PC-3 (cell line): Measurements from ENCODE around the gene PLEKHG2. TPM values are rescaled to one million over a fixed set of nuclear protein-coding genes. Genes with fewer than 3 reads are reported as not detected.

Experiments
- ATAC-seq: fragments of 200-7000 bp; cut with Tn5 transposase; 2 replicates; pipeline ENCODE4 v1.9.1; 2020; ENCODE audit warnings: mild to moderate bottlenecking, moderate library complexity
- BruUV-seq: library from RNA; stranded (reverse); fragments of 400-500 nt; replicated peaks from 2 replicates; lab custom pipeline; 2021; lab: Mats Ljungman, UMichigan
- CTCF ChIA-PET: fragments of 300-600 bp; sonication (Branson Sonifier 250); formaldehyde crosslinking; loops from one replicate; lab custom pipeline; 2022; ENCODE audit warnings: antibody characterized with exemption; lab: Charles Lee
- POLR2A ChIA-PET: fragments of 300-600 bp; sonication (Branson Sonifier 250); formaldehyde crosslinking; loops from one replicate; lab custom pipeline; 2022; ENCODE audit warnings: antibody characterized with exemption; ENCODE audit not compliant: unreplicated experiment; lab: Charles Lee
- DNase-seq: peaks from one replicate; pipeline ENCODE4 v3.0.0-alpha.2; 2015
- H2AFZ ChIP-seq: fragments of 300-600 bp; sonication (generic); 2 replicates; pipeline ENCODE4 v1.6.0; 2016; ENCODE audit warnings: antibody characterized with exemption, low read length
- H3F3A ChIP-seq: fragments of 300-600 bp; sonication (generic); one replicate; pipeline ENCODE4 v1.6.0; 2017; ENCODE audit warnings: antibody characterized with exemption, low read length, control low read depth, mild to moderate bottlenecking; ENCODE audit not compliant: unreplicated experiment
- H3K27ac ChIP-seq: fragments of 300-600 bp; sonication (generic); 2 replicates; pipeline ENCODE4 v1.5.1; 2016; ENCODE audit warnings: mild to moderate bottlenecking, low read length
- H3K27me3 ChIP-seq: fragments of 300-600 bp; sonication (generic); 2 replicates; pipeline ENCODE4 v1.6.1; 2016; ENCODE audit warnings: low read length, mixed read lengths
- H3K36me3 ChIP-seq: fragments of 300-600 bp; sonication (generic); 2 replicates; pipeline ENCODE4 v1.6.1; 2016; ENCODE audit warnings: low read depth, mixed run types, low read length, mixed read lengths
- H3K4me1 ChIP-seq: fragments of 300-600 bp; sonication (generic); 2 replicates; pipeline ENCODE4 v1.5.1; 2016; ENCODE audit warnings: low read length; ENCODE audit not compliant: insufficient read depth
- H3K4me2 ChIP-seq: fragments of 300-600 bp; sonication (generic); 2 replicates; pipeline ENCODE4 v1.6.0; 2016; ENCODE audit warnings: low read length
- H3K4me3 ChIP-seq: fragments of 300-600 bp; sonication (generic); 2 replicates; pipeline ENCODE4 v1.5.1; 2016; ENCODE audit warnings: mild to moderate bottlenecking, low read length, mixed read lengths
- H3K79me2 ChIP-seq: fragments of 300-600 bp; sonication (generic); 2 replicates; pipeline ENCODE4 v1.6.1; 2017; ENCODE audit warnings: low read length, mixed read lengths
- H3K9ac ChIP-seq: fragments of 300-600 bp; sonication (generic); 2 replicates; pipeline ENCODE4 v1.6.0; 2016; ENCODE audit warnings: mild to moderate bottlenecking, low read length
- H3K9me2 ChIP-seq: fragments of 300-600 bp; sonication (generic); replicated peaks from 2 replicates; pipeline ENCODE4 v1.6.1; 2016; ENCODE audit warnings: mixed run types, low read length, mixed read lengths
- H3K9me3 ChIP-seq: fragments of 300-600 bp; sonication (generic); 2 replicates; pipeline ENCODE4 v1.6.1; 2016; ENCODE audit warnings: low read length, mixed read lengths
- H4K20me1 ChIP-seq: fragments of 300-600 bp; sonication (generic); 2 replicates; pipeline ENCODE4 v1.6.1; 2016; ENCODE audit warnings: low read length, mixed read lengths
- CTCF ChIP-seq: fragments of 300-600 bp; sonication (generic); conservative IDR thresholded peaks from 2 replicates; pipeline ENCODE4 v1.5.1; 2017; ENCODE audit warnings: antibody characterized with exemption, low read depth, mild to moderate bottlenecking, low read length
- EZH2 ChIP-seq: fragments of 300-600 bp; sonication (generic); IDR thresholded peaks from one replicate; pipeline ENCODE4 v1.6.1; 2017; ENCODE audit warnings: antibody characterized with exemption, mild to moderate bottlenecking, low read length; ENCODE audit not compliant: unreplicated experiment
- EZH2phosphoT487 ChIP-seq: fragments of 300-600 bp; sonication (generic); IDR thresholded peaks from 2 replicates; pipeline ENCODE4 v1.6.1; 2018; ENCODE audit warnings: mild to moderate bottlenecking, antibody characterized with exemption, low read length, borderline replicate concordance
- intact Hi-C: fragments of 100-400 bp; cut with micrococcal nuclease; formaldehyde crosslinking; loops from 2 replicates; pipeline ENCODE4 v1.9.0; 2023
- total RNA-seq: library from RNA; depleted of rRNA; stranded (reverse); fragments of >200 nt; gene quantifications from 2 replicates; pipeline ENCODE4 v1.2.3, GENCODE V29; 2014

The PLEKHG2 gene
- total RNA-seq, 1 experiment from 2014 or later = 8.3 TPM

GRCh38 chr19:39410017-39410830 is 2.2 kb upstream of the PLEKHG2 start:
- DNase-seq (no peak), ATAC-seq (no peak)
- Histone ChIP-seq H3K9me3 (no peaks in the 10 kb centered on the region), H2AFZ (0 out of 2 replicates have a peak overlapping the region, but pooled peaks have one; percentile 38), H3K36me3 (peaks cover 9% of the 10 kb centered on the region), H3F3A (no peaks in the 10 kb centered on the region), H3K9me2 (no peaks in the 10 kb centered on the region), H3K9ac (peak overlapping the region; percentile 79), H3K79me2 (peaks cover 22% of the 10 kb centered on the region), H3K4me3 (peak overlapping the region; percentile 100), H4K20me1 (peaks cover 20% of the 10 kb centered on the region), H3K27me3 (no peaks in the 10 kb centered on the region), H3K4me2 (peak overlapping the region; percentile 90), H3K4me1 (peaks cover 36% of the 10 kb centered on the region), H3K27ac (peak overlapping the region; percentile 83)
- BruUV-seq = no TSS peak
- ChIA-PET POLR2A (no interaction called here), CTCF (no interaction called here)
- TF ChIP-seq EZH2phosphoT487 = no peak
- TF ChIP-seq EZH2 = no peak
- TF ChIP-seq CTCF = no peak
- intact Hi-C loops = no loop called here

- DNase-seq (no peak), ATAC-seq (no peak)
- Histone ChIP-seq H3K9me3 (no peaks in the 10 kb centered on the region), H3K79me2 (peaks cover 22% of the 10 kb centered on the region), H3K27me3 (no peaks in the 10 kb centered on the region), H3K36me3 (peaks cover 9% of the 10 kb centered on the region), H3K9me2 (no peaks in the 10 kb centered on the region), H3K4me2 (peak overlapping the region; percentile 90), H4K20me1 (peaks cover 20% of the 10 kb centered on the region), H2AFZ (no peak overlapping the region), H3K27ac (peak overlapping the region; percentile 83), H3K4me1 (peaks cover 36% of the 10 kb centered on the region), H3K4me3 (peak overlapping the region; percentile 100; the same call in 1 of the 2 replicates), H3K9ac (peak overlapping the region; percentile 79), H3F3A (no peaks in the 10 kb centered on the region)
- TF ChIP-seq EZH2 (no peak), CTCF (no peak), EZH2phosphoT487 (no peak)
- CTCF ChIA-PET = no interaction called here
- POLR2A ChIA-PET = no interaction called here
- BruUV-seq = no TSS peak
- intact Hi-C loops = loop anchor here (1.0 kb wide), 1 partner anchor 13 kb away; no protein-coding TSS in a partner anchor
Observed at GRCh38 chr19:39410831-39411080, 1.7 kb upstream of the PLEKHG2 start.
